HG02852 (cell line): ENCODE data around the gene GALE.
"Not testable (repeated sequence)": the region's sequence is repeated elsewhere in the genome, so short reads cannot be mapped to it uniquely, and the experiment has no call there.

ENCODE experiments used
- ATAC-seq: cut with Tn5 transposase; IDR thresholded peaks from one replicate; pipeline ENCODE4 v1.9.1; 2021; ENCODE audit warnings: mild to moderate bottlenecking, moderate library complexity; ENCODE audit not compliant: unreplicated experiment

GALE gene

DNA sequence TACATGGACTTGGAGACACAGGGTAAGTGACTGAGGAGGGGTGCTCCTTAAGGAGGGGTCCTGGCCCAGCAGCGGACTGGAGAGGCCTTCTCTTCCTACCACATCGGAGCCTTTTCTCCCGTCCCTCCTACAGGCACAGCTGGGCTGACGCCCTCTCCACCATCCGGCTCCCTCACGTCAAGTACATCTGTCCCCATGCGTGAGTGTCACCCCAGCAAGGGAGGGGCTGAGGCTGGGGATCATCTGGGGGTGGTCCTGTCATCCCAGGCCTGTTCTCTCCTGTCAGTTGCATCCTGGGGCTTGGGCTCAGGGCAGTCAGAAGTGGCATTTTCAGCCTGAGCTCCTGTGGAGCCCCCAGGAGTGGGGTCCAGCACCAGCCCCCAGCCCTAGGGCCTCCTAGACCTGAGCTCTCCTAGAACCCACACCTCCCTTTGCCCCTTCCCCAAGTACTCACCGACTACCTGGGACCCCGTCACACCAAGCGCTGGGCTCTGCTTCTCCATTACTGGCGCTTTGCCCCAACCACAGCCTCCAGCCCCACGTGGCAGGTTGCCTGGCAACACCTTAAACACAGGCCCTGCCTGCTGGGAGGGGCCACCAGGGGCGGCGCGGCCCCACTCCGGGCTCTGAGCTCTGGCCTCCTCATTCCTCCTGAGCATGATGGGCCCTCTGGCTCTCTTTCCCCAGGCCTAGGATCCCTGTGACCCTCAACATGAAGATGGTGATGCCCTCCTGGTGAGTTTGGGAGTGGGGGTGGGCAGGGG, 7.4 kb downstream of the GALE start:
- ATAC-seq = no peak

DNA sequence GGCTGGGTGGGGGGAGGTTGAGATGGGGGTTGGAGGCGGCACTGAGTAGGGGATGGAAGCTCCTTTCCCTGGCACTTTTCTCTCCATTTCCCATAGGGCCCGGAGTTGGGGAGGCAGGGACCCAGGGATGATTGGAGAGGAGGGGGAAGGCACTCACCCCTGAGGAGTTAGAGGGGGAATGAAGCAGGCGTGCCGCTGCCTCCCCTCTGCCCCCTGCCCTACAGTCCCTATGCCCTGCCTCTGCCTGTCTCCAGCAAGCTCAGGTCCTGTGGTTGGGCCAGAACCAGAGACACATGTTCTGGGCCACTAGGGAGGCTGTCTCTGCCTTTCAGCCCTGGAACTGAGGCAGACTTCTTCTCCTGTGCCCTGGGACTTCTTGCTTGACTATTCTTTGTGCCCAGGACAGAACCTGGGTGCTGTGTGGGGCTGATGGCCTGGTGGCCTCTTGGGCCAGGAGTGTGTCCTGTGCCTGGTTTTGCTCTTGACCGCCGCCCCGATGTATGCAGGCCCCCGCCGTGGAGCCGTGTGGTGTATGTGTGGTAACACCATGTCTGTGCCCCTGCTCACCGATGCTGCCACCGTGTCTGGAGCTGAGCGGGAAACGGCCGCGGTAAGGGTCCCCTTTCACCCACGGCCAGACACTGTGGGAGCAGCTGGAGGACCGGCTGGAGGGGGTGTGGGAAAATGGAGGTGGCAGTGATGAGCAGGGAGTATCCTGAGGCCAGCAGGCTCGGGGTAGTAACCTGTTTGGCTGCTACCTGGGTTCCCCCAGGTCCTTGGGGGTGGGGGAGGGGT, 8.2 kb downstream of the GALE start:
- no peak for ATAC-seq

DNA sequence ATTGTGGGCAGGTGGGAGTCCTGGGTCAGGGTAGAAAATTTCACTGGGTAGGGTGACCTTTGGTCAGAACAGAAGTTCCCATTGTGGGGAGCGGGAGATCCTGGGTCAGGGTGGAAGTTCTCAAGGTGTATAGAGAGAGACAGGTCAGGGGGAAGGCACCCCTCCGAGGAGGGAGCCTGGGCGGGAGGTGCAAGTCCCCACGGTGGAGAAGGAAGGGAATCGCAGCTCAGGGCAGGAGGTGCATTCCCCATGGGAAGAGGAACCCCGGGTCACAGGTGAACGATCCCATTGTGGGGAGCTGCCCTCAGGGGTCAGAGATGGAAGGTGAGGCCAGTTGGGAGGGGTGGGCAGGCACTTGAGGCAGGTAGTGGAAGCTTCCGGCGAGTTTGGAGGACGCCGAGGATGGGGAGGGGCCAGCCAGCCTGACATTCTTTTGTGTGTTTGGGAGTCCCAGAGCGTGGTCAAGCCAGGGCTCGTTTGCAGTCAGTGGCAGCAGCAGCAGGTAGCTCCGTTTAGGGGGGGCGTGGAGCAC, 9.0 kb downstream of the GALE start:
- ATAC-seq = peak; percentile 12

DNA sequence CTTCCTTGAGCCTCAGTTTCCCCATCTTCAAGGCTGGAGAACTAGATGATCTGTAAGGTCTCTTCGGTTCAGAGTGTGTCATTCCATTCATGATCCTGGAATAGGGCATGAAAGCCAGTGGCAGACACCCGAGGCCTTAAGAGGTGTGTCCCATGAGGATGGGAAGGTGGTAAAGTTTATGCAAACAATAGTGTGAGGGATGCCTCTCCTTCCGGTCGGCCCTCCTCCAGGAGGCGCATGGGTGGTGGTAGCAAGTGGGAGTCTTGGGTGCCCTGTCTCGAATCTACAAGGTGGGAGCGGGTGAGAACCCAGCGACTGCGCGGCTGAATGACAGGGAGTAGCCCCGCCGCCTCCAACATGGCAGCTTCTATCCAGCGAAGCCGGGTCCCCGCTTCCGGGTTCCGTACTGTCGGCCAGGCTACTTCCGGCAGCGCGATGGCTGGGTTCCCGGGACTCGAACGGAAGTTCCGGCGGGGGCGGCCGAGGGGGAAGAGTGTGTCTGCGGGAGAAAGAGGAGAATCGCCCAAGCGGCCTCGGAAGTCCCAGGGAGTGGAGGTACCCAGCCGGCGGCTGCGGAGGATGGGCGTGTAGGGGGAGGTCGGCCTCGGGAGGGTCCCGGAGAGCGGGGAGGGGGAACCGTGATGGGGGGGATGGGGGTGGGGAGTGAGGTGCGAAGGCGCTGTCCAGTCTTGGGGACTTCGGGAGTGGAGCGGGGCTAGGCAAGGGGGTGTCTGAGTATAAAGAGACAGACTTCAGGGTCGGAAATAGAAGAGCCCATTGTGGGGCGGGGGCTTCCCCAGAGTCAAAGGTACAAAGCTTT, 9.6 kb downstream of the GALE start, which contains the start of gene LYPLA2:
Gene LYPLA2 (plus strand): TSS at position 450 of the 820 bp plus-strand sequence. CDS start 1,538 bp downstream, outside the sequence.
- peak; percentile 83 for ATAC-seq

DNA sequence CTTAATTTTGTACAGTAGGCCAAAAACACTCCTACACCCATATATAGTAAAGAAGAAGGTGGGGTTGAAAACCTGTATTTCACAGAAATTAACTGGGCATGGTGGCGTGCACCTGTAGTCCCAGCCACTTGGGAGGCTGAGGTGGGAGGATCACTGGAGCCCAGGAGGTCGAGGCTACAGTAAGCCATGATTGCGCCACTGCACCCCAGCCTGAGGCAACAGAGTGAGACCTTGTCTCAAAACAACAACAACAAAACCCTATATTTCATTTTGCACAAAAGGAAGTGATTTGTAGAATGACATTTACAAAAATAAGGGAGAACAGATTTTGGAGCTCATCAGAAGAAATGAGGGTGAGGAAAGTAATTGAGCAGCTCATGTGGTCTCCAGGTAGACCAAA, 11.9 kb downstream of the GALE start:
- ATAC-seq = no peak

DNA sequence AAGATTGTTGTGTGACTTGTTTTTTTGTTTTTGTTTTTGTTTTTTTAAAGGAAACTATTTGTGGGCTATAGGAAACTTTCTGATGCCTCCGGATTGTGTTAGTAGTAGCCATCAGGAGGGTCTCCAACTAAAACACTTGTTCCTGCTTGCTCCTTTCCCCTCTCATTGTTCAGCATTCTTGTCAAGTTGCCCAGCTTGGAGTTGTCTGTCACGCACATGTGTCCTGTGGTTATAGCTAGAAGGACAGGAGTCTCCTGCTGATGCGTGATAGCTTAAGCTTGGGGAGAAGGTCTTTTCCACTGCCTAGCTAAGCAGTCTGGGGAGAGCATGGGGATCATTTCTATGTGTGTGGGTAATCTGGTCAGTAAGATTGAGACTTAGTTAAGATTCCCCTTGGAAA, 12.9 kb downstream of the GALE start:
- no peak for ATAC-seq

DNA sequence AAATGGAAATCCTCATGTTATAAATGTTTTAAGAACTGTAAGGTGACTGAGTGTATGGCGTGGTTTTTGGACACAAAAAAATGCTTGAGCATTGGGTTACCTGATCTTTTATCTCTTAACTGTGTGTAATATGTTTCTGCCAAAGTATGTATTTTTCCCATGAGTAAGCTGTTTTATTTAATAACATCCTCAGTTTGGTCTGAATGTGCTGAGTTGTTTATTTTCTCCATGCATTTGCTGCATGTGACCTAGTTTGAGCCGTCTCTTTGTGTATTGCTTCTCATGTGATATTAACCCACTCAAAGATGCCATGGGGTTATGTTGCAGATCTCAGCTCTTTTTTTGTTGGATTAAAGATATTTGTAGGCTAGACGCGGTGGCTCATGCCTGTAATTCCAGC, 15.7 kb downstream of the GALE start:
- ATAC-seq = no peak

DNA sequence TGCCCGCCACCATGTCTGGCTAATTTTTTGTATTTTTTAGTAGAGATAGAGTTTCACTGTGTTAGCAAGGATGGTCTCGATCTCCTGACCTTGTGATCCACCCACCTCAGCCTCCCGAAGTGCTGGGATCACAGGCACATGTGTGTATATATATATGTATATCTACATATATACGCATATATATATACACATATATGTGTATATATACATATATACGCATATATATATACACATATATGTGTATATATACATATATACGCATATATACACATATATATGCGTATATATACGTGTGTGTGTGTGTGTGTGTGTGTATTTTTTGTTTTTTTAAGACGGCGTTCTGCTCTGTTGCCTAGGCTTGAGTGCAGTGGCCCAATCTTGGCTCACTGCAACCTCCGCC, 17.4 kb downstream of the GALE start:
- not testable (repeated sequence) for ATAC-seq

DNA sequence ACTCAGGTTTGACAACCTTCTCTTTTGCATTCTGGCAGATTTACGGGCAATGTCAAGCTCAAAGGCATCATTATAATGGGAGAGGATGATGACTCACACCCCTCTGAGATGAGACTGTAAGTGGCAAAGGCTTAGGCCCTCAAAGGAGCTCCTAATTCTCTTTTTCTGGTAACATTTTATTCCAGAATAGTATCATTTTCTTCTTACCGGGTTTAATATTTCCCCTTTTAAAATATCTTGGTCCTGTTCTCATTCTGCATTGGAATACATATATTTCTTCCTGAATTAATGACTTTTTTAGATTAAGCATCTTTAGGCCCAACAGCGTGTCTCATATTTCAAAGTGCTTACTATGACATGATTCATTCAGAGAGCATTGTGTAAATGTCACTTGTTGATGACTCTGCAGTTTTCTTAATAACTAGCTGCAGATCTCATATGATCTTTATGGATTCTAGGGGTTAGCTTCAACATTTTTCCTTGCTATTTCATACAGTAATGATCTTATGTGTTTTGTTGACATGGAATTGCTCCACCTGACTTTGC, 20.7 kb downstream of the GALE start:
- no peak for ATAC-seq

DNA sequence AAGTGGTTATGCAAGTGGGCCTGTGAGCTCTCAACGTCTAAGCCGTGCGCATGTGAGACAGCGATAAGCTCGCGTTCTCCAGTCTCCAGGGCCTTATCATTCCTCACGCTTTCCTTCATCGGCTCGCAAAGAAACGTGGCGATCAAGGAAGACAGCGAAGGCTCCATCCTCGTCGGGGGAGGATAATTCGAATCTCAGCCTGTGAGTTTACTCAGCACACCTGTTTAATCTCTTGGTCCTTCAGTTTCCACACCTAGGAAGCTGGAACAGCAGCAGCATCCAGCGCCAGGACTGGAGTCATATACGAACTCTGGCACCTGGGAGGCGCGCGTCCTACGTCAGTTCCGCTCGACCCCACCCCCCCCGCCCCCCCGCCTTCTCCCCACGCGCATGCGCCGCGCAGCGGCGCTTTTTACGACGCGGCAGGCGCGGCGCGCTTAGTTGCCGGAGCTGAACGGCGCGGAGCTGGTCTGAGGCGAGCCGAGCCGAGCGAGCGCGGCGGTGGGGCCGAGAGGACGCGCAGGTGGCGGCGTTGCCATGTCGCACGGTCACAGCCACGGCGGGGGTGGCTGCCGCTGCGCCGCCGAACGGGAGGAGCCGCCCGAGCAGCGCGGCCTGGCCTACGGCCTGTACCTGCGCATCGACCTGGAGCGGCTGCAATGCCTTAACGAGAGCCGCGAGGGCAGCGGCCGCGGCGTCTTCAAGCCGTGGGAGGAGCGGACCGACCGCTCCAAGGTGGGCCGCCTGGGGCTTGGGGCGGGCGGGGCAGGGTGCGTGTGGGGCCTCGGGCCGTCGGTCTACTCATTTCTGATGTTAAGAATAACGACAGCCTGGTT, 22.4 kb downstream of the GALE start, which contains the start of gene PITHD1:
Gene PITHD1 (plus strand): TSS at position 440 of the 836 bp plus-strand sequence. CDS start 98 bp downstream, at position 538.
- ATAC-seq = peak; percentile 70

DNA sequence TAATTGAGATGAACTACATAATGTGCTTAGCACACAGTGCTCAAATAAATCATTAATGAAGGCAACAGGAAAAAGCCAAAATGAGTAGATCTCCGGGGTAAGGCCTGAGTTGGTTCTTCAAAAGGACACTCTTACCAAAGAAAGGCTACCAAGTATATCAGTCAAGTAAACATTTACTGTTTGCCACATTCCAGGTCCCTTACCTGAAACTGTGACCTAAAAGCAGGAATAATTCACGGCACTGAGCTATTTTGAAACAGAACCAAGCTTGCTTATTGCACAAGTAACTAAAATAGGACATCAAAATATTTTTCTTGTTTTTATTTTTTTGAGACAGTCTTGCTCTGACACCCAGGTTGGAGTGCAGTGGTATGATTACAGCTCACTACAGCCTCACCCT, 24.3 kb downstream of the GALE start:
- ATAC-seq = no peak

DNA sequence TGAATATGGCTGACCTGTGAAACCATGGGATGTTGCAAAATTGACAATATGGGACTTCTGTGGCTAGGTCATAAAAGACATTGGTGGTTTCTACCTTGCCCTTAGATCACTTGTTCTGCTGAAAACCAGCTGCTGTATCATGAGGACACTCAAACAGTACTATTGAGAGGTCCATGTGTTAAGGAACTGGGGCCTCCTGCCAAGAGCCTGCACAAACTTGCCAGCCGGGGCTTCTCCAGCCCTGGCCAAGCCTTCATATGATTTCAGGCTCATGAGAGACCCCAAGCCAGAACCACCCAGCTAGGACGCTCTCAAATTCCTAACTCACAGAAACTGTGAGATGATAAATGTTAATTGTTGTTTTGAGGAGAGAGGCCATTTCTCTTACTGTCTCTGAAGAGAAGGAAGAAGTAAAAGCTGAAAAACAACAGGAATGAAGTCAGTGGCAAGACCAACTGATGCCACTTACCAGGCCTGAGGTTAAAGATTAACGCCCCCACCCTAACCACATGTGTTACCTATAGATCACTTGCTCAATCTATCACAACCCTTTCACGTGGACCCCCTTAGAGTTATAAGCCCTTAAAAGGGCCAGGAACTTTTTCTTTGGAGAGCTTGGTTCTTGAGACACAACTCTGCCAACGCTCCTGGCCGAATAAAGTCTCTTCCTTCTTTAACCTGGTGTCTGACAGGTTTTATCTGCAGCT, 26.2 kb downstream of the GALE start:
- no peak for ATAC-seq

DNA sequence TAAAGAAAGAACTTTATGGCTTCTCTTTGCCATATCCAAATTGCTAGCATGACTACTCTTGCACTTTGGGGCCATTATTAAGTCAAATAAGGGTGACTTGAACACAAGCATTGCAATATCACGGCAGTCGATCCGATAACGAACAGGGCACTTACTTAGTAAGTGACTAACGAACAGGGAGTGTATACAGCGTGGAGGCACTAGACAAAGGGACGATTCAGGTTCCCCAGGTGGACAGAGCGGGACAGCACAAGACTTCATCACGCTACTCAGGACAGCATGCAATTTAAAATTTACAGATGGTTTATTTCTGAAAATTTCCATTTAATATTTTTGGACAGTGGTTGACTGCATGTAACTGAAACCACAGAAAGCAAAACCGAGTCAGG, 27.7 kb downstream of the GALE start:
- no peak for ATAC-seq

DNA sequence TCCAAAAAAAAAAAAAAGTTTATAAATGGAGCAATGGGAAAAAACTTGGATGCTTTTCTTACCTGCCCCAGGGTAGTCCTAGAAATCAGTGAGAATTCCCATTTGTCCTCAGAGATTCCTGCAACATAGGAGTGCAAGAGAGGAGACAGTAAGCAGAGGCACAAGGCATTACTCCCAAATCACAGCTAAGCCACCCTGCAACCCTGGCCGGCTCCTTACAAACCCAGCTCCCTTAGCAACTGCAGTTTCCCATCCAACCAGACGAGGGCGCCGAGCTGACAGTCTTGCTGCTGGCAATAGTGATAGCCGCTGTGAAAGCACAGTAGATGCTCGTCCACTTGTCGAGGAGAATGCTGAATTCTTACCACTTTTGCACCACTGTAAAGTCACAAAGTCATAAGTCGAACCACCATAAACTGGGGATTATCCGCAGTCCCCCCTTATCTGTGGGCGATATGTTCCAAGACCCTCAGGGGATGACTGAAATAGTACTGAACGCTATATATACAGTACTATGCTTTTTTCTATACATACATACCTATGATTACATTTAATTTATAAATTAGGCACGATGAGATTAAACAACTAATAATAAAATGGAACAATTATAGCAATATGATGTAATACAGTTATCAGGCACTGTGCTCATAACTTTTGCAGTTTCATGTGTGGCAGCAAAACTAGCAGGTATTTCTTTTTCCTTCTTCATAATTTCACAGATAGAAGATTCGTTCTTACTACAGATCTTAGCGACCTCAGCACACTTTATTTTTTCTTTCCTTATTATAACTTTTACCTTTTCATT, 28.3 kb downstream of the GALE start:
- ATAC-seq = no peak

DNA sequence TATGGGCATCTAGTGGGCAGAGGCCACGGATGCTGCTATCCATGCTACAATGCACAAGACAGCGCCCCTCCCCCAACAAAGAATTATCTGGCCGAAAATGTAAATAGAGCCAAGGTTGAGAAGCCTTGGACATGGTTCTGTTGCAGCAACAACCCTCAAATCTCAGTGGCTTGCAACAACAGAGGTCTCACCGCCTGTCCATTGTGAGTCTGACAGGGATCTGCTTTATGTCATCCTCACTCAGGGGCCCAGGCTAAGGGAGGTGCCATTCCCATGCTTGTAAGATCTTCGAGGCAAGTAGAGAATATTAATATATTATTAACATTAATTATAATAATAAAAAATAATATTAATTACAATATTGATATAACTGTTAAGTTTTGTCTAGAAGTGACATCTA, 31.8 kb downstream of the GALE start:
- ATAC-seq = no peak

DNA sequence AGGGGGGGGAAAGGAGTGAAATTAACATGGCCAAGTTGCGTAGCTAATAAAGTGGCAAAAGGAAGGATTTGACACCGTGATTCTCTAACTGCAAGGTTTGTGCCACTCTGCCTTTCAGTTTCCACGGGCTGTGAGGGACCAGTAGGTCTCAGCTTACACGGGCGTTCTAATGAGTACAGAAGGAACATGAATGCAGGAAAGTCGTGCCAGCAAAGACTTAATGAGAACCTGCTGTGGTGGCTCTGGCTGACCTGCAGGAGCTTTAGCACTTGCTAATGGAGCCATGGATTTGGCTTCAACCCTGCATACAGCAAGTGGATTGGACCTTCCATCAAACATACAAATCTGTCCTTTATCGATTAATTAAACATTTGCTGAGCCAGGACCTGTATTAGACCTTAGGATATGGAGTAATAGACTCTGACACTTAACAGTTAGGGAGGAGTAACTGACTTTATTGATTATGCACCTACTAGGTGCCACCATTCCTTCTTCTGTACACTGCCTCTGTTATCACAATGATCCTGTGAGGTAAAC, 37.4 kb downstream of the GALE start:
- ATAC-seq = no peak

DNA sequence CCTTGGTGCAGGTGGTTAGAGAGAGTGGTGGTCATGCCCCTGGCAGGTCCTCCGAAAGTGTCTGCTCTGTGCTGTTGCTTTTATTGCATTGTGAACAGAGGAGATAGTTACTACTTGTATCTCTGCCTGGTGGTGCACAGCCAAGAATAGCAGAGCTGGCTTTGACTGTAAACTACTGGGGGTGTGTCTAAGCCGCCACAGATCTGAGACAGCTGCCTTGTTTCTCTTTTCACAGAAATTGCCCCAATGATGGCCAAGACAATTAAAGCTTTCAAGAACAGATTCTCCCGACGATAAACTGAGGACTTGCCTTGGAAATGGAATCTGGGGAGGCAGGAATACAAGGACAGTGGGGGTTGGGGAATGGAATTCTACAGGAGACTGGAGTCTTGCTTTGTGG, 41.3 kb downstream of the GALE start:
- no peak for ATAC-seq

DNA sequence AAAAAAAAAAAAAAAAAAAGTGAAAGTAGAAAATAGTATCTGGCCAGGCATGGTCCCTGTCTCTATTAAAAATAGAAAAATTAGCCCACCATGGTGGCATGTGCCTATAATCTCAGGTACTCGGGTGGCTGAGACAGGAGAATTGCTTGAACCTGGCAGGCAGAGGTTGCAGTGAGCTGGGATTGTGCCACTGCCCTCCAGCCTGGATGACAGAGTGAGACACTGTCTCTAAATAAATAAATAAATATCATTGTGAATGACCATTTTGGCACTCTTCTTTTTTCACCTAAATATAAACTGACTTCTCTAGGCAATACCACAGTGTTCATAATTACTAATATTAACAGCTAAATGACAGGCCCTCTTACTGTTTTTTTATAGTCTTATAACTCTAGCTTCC, 42.7 kb downstream of the GALE start:
- ATAC-seq = no peak
